Suprapubic skin (tissue), 4 donors: ENCODE results near the gene SLCO4A1.

Experiments
- CTCF ChIP-seq, 2 donors: fragments of 200-600 bp in 1 of 2; fragments of 450-650 bp in 1 of 2; sonication (generic) in 1 of 2; IDR thresholded peaks; one replicate each; pipeline ENCODE4 v1.5.1; 2016 to 2019; ENCODE audit warnings: antibody characterized with exemption in 2 of 2, mild to moderate bottlenecking in 1 of 2, moderate library complexity in 1 of 2
- POLR2A ChIP-seq, 2 donors: fragments of 450-650 bp; IDR thresholded peaks; one replicate each; pipeline ENCODE4 v1.6.1; 2017; ENCODE audit warnings: antibody characterized with exemption in 2 of 2, mild to moderate bottlenecking in 2 of 2, moderate library complexity in 2 of 2
- POLR2AphosphoS5 ChIP-seq, 3 donors: sonication (generic); formaldehyde crosslinking; IDR thresholded peaks; one replicate each; pipeline ENCODE4 v1.6.1; 2017; ENCODE audit warnings: antibody characterized with exemption in 3 of 3

- no peak for TF ChIP-seq CTCF (IDR thresholded peaks at IDR 0.05)
- no peak for TF ChIP-seq POLR2A (IDR thresholded peaks at IDR 0.05)
- TF ChIP-seq POLR2AphosphoS5 (IDR thresholded peaks at IDR 0.05), result no peak
These were observed 66.6 kb downstream of the SLCO4A1 start, which contains the start of gene NTSR1 for GRCh38 chr20:62708591-62709536.
